PC-3 (cell line): ENCODE data around the gene KBTBD12. TPM values are rescaled to one million over a fixed set of nuclear protein-coding genes. Genes with fewer than 3 reads are reported as not detected.

Experiments used
- ATAC-seq: fragments of 200-7000 bp; cut with Tn5 transposase; 2 replicates; pipeline ENCODE4 v1.9.1; 2020; ENCODE audit warnings: mild to moderate bottlenecking, moderate library complexity
- BruUV-seq: library from RNA; stranded (reverse); fragments of 400-500 nt; replicated peaks from 2 replicates; lab custom pipeline; 2021; lab: Mats Ljungman, UMichigan
- CTCF ChIA-PET: fragments of 300-600 bp; sonication (Branson Sonifier 250); formaldehyde crosslinking; loops from one replicate; lab custom pipeline; 2022; ENCODE audit warnings: antibody characterized with exemption; lab: Charles Lee
- POLR2A ChIA-PET: fragments of 300-600 bp; sonication (Branson Sonifier 250); formaldehyde crosslinking; loops from one replicate; lab custom pipeline; 2022; ENCODE audit warnings: antibody characterized with exemption; ENCODE audit not compliant: unreplicated experiment; lab: Charles Lee
- DNase-seq: peaks from one replicate; pipeline ENCODE4 v3.0.0-alpha.2; 2015
- H2AFZ ChIP-seq: fragments of 300-600 bp; sonication (generic); 2 replicates; pipeline ENCODE4 v1.6.0; 2016; ENCODE audit warnings: antibody characterized with exemption, low read length
- H3F3A ChIP-seq: fragments of 300-600 bp; sonication (generic); one replicate; pipeline ENCODE4 v1.6.0; 2017; ENCODE audit warnings: antibody characterized with exemption, low read length, control low read depth, mild to moderate bottlenecking; ENCODE audit not compliant: unreplicated experiment
- H3K27ac ChIP-seq: fragments of 300-600 bp; sonication (generic); 2 replicates; pipeline ENCODE4 v1.5.1; 2016; ENCODE audit warnings: mild to moderate bottlenecking, low read length
- H3K27me3 ChIP-seq: fragments of 300-600 bp; sonication (generic); 2 replicates; pipeline ENCODE4 v1.6.1; 2016; ENCODE audit warnings: low read length, mixed read lengths
- H3K36me3 ChIP-seq: fragments of 300-600 bp; sonication (generic); 2 replicates; pipeline ENCODE4 v1.6.1; 2016; ENCODE audit warnings: low read depth, mixed run types, low read length, mixed read lengths
- H3K4me1 ChIP-seq: fragments of 300-600 bp; sonication (generic); 2 replicates; pipeline ENCODE4 v1.5.1; 2016; ENCODE audit warnings: low read length; ENCODE audit not compliant: insufficient read depth
- H3K4me2 ChIP-seq: fragments of 300-600 bp; sonication (generic); 2 replicates; pipeline ENCODE4 v1.6.0; 2016; ENCODE audit warnings: low read length
- H3K4me3 ChIP-seq: fragments of 300-600 bp; sonication (generic); 2 replicates; pipeline ENCODE4 v1.5.1; 2016; ENCODE audit warnings: mild to moderate bottlenecking, low read length, mixed read lengths
- H3K79me2 ChIP-seq: fragments of 300-600 bp; sonication (generic); 2 replicates; pipeline ENCODE4 v1.6.1; 2017; ENCODE audit warnings: low read length, mixed read lengths
- H3K9ac ChIP-seq: fragments of 300-600 bp; sonication (generic); 2 replicates; pipeline ENCODE4 v1.6.0; 2016; ENCODE audit warnings: mild to moderate bottlenecking, low read length
- H3K9me2 ChIP-seq: fragments of 300-600 bp; sonication (generic); replicated peaks from 2 replicates; pipeline ENCODE4 v1.6.1; 2016; ENCODE audit warnings: mixed run types, low read length, mixed read lengths
- H3K9me3 ChIP-seq: fragments of 300-600 bp; sonication (generic); 2 replicates; pipeline ENCODE4 v1.6.1; 2016; ENCODE audit warnings: low read length, mixed read lengths
- H4K20me1 ChIP-seq: fragments of 300-600 bp; sonication (generic); 2 replicates; pipeline ENCODE4 v1.6.1; 2016; ENCODE audit warnings: low read length, mixed read lengths
- CTCF ChIP-seq: fragments of 300-600 bp; sonication (generic); conservative IDR thresholded peaks from 2 replicates; pipeline ENCODE4 v1.5.1; 2017; ENCODE audit warnings: antibody characterized with exemption, low read depth, mild to moderate bottlenecking, low read length
- EZH2 ChIP-seq: fragments of 300-600 bp; sonication (generic); IDR thresholded peaks from one replicate; pipeline ENCODE4 v1.6.1; 2017; ENCODE audit warnings: antibody characterized with exemption, mild to moderate bottlenecking, low read length; ENCODE audit not compliant: unreplicated experiment
- EZH2phosphoT487 ChIP-seq: fragments of 300-600 bp; sonication (generic); IDR thresholded peaks from 2 replicates; pipeline ENCODE4 v1.6.1; 2018; ENCODE audit warnings: mild to moderate bottlenecking, antibody characterized with exemption, low read length, borderline replicate concordance
- intact Hi-C: fragments of 100-400 bp; cut with micrococcal nuclease; formaldehyde crosslinking; loops from 2 replicates; pipeline ENCODE4 v1.9.0; 2023
- total RNA-seq: library from RNA; depleted of rRNA; stranded (reverse); fragments of >200 nt; gene quantifications from 2 replicates; pipeline ENCODE4 v1.2.3, GENCODE V29; 2014

KBTBD12 gene
- total RNA-seq, 1 experiment from 2014 or later, result not detected

- Histone ChIP-seq H3K36me3 (no peaks in the 10 kb centered on the region), H3K4me3 (no peak overlapping the region), H3F3A (no peaks in the 10 kb centered on the region), H3K9ac (no peak overlapping the region), H2AFZ (no peak overlapping the region), H4K20me1 (no peaks in the 10 kb centered on the region), H3K79me2 (no peaks in the 10 kb centered on the region), H3K27me3 (no peaks in the 10 kb centered on the region; the same call in 1 of the 2 replicates), H3K4me1 (no peaks in the 10 kb centered on the region), H3K4me2 (no peak overlapping the region), H3K9me3 (no peaks in the 10 kb centered on the region), H3K9me2 (no peaks in the 10 kb centered on the region), H3K27ac (no peak overlapping the region)
- ChIA-PET POLR2A (no interaction called here), CTCF (no interaction called here)
- no peak for DNase-seq
- no TSS peak for BruUV-seq
- intact Hi-C loops, result no loop called here
- no peak for ATAC-seq
- no peak for TF ChIP-seq EZH2
- no peak for TF ChIP-seq EZH2phosphoT487
- no peak for TF ChIP-seq CTCF
These were observed 106.8 kb downstream of the KBTBD12 start for GRCh38 chr3:128021768-128022372.

GRCh38 chr3:128033102-128033501 lies 118.1 kb downstream of the KBTBD12 start:
- no peaks in the 10 kb centered on the region for H3K9me2 ChIP-seq
- no peaks in the 10 kb centered on the region for H4K20me1 ChIP-seq
- peak; percentile 51 for DNase-seq
- no peak overlapping the region for H3K4me2 ChIP-seq
- no peak overlapping the region for H3K27ac ChIP-seq
- no peaks in the 10 kb centered on the region for H3F3A ChIP-seq
- no peak overlapping the region for H3K4me3 ChIP-seq
- intact Hi-C loops, result no loop called here
- ATAC-seq, result peak; percentile 54; the same call in 1 of the 2 replicates
- no peaks in the 10 kb centered on the region for H3K9me3 ChIP-seq
- CTCF ChIA-PET, result no interaction called here
- no TSS peak for BruUV-seq
- H3K79me2 ChIP-seq, result no peaks in the 10 kb centered on the region
- H3K36me3 ChIP-seq, result no peaks in the 10 kb centered on the region
- POLR2A ChIA-PET, result no interaction called here
- no peak overlapping the region for H2AFZ ChIP-seq
- H3K27me3 ChIP-seq, result no peaks in the 10 kb centered on the region
- TF ChIP-seq EZH2phosphoT487, result no peak
- TF ChIP-seq EZH2, result no peak
- TF ChIP-seq CTCF, result no peak
- H3K4me1 ChIP-seq, result no peaks in the 10 kb centered on the region; the same call in 1 of the 2 replicates
- H3K9ac ChIP-seq, result no peak overlapping the region

- no peak for DNase-seq
- no peaks in the 10 kb centered on the region for H3K9me2 ChIP-seq
- no peak overlapping the region for H3K4me2 ChIP-seq
- H3K4me1 ChIP-seq, result no peaks in the 10 kb centered on the region; the same call in 1 of the 2 replicates
- intact Hi-C loops, result no loop called here
- no peak overlapping the region for H2AFZ ChIP-seq
- H3K9me3 ChIP-seq, result no peaks in the 10 kb centered on the region
- no peaks in the 10 kb centered on the region for H3K36me3 ChIP-seq
- H3K4me3 ChIP-seq, result no peak overlapping the region
- no peak for TF ChIP-seq CTCF
- TF ChIP-seq EZH2, result no peak
- TF ChIP-seq EZH2phosphoT487, result no peak
- no peak overlapping the region for H3K9ac ChIP-seq
- CTCF ChIA-PET, result no interaction called here
- ATAC-seq, result no peak
- H3K27ac ChIP-seq, result no peak overlapping the region
- H3K79me2 ChIP-seq, result no peaks in the 10 kb centered on the region
- no peaks in the 10 kb centered on the region for H3F3A ChIP-seq
- no peaks in the 10 kb centered on the region for H3K27me3 ChIP-seq
- no peaks in the 10 kb centered on the region for H4K20me1 ChIP-seq
- no TSS peak for BruUV-seq
- POLR2A ChIA-PET, result no interaction called here
These were observed 121.1 kb downstream of the KBTBD12 start for GRCh38 chr3:128036119-128036518.
